Neural cell (in vitro differentiated cells): ENCODE data around the gene TMEM101.
"Not testable (repeated sequence)": the region's sequence is repeated elsewhere in the genome, so short reads cannot be mapped to it uniquely, and the experiment has no call there.

ENCODE experiments used
- EZH2 ChIP-seq: fragments of 200-600, 300-800 bp; shearing (Covaris generic), sonication (generic); IDR thresholded peaks from 2 replicates; pipeline ENCODE4 v1.6.1; 2014; ENCODE audit warnings: antibody characterized with exemption, low read length, borderline replicate concordance, mild to moderate bottlenecking; ENCODE audit not compliant: insufficient read depth, poor library complexity, severe bottlenecking
- POLR2AphosphoS5 ChIP-seq: IDR thresholded peaks from 2 replicates; pipeline ENCODE4 v1.6.1; 2012
- TF ChIP-seq, protein P1 (sequence below): fragments of 450-650 bp; IDR thresholded peaks from 2 replicates; pipeline ENCODE4 v1.5.1; 2014; ENCODE audit warnings: antibody characterized with exemption, mild to moderate bottlenecking, moderate library complexity; ENCODE audit not compliant: poor library complexity, severe bottlenecking

DNA sequence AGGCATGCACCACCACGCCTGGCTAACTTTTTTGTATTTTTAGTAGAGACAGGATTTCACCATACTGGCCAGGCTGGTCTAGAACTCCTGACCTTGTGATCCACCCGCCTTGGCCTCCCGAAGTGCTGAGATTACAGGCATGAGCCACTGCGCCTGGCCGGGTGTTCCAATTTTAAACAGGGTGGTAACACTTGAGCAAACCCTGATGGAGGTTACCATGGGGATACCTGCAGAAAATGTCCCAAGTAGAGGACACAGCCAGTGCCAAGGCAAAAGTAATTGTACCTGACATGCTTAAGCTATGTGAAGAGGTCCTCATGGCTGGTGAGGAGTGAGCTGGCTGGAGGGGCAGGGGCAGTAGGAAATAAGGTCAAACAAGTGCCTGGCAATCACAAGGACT lies 17.6 kb downstream of the TMEM101 start:
- TF ChIP-seq, protein P1, sequence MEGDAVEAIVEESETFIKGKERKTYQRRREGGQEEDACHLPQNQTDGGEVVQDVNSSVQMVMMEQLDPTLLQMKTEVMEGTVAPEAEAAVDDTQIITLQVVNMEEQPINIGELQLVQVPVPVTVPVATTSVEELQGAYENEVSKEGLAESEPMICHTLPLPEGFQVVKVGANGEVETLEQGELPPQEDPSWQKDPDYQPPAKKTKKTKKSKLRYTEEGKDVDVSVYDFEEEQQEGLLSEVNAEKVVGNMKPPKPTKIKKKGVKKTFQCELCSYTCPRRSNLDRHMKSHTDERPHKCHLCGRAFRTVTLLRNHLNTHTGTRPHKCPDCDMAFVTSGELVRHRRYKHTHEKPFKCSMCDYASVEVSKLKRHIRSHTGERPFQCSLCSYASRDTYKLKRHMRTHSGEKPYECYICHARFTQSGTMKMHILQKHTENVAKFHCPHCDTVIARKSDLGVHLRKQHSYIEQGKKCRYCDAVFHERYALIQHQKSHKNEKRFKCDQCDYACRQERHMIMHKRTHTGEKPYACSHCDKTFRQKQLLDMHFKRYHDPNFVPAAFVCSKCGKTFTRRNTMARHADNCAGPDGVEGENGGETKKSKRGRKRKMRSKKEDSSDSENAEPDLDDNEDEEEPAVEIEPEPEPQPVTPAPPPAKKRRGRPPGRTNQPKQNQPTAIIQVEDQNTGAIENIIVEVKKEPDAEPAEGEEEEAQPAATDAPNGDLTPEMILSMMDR, result not testable (repeated sequence)
- TF ChIP-seq EZH2, POLR2AphosphoS5: not testable (repeated sequence)
